NCI-H82 (cell line): Measurements from ENCODE around the gene SEMA3F.

Experiments used
- DNase-seq: peaks from one replicate; lab custom pipeline; 2025; lab: John Stamatoyannopoulos, UW

The SEMA3F gene

DNA sequence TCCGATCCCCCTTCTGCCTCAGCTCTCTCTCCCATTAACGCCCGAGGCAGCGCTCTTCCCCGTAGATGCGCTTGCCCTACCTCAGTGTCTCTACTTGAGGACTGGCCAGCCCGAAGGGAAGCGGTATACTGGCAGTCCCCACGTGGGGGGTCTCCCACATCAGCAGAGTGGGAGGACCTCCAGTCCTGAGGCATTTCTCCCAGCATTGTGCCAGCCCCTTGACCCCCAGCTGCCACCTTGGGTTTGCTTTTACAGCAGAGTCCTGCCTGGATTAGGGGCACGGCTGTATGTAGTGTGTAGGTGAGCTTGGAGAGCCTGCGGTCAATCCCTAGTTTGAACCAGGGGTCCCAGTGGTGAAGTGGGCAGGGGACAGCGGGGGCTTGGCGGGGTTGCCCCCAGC is 767 bp downstream of the SEMA3F start:
- peak; percentile 30 for DNase-seq

DNA sequence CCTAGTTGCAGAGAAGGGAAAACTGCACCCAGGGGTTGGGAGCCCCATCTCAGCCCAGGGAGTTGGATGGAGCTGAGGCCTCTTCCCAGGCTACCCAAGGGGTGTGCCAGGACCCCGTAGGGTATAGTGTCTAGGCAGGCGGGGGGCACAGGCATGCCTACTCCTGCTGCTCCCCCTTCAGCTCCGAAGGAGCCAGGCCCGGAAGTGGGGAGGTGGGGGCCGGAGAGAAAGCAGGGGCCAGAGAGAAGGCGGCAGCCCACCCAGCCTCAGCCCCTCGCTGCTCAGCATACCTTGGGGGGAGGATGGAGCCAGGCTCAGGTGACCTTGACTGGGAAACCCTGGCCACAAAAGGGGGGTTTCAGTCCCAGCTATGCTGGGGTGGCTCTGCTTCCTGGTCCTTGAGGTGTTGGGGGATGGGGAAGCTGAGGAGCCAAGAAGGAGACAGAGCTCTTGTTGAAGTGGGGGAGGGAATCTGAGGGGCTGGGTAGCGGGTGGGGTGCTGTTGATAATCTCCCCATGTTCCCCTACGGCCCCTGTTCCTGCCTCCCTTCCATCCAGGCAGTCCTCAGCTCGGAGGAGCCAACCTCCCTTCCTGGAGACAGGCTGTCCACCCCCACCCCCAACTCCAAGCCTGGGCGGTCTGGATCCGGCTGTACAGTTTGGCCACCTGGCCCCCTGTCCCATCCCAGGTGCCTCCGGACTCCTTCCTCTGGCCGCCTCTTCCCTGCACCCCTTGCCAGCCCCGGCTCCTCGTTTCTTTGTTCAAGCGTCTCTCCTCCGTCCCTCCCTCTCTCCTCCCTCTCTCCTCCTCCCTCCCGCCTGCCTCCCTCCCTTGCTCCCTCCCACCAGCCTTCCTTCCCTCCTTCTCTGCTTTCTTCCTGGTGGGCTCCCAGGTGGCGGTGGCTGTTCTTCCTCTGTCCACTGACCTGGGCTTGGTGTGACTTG is 1.7 kb downstream of the SEMA3F start:
- peak; percentile 49 for DNase-seq

- DNase-seq: no peak
Observed at GRCh38 chr3:50157827-50158529, 2.9 kb downstream of the SEMA3F start.

GRCh38 chr3:50158530-50159146 is 3.5 kb downstream of the SEMA3F start:
- DNase-seq: no peak

- DNase-seq: peak; percentile 56
Observed at GRCh38 chr3:50160561-50160983, 5.4 kb downstream of the SEMA3F start.

GRCh38 chr3:50161320-50161719 is 6.2 kb downstream of the SEMA3F start:
- DNase-seq: no peak

- no peak for DNase-seq
Observed at GRCh38 chr3:50162034-50162883, 7.1 kb downstream of the SEMA3F start.

DNA sequence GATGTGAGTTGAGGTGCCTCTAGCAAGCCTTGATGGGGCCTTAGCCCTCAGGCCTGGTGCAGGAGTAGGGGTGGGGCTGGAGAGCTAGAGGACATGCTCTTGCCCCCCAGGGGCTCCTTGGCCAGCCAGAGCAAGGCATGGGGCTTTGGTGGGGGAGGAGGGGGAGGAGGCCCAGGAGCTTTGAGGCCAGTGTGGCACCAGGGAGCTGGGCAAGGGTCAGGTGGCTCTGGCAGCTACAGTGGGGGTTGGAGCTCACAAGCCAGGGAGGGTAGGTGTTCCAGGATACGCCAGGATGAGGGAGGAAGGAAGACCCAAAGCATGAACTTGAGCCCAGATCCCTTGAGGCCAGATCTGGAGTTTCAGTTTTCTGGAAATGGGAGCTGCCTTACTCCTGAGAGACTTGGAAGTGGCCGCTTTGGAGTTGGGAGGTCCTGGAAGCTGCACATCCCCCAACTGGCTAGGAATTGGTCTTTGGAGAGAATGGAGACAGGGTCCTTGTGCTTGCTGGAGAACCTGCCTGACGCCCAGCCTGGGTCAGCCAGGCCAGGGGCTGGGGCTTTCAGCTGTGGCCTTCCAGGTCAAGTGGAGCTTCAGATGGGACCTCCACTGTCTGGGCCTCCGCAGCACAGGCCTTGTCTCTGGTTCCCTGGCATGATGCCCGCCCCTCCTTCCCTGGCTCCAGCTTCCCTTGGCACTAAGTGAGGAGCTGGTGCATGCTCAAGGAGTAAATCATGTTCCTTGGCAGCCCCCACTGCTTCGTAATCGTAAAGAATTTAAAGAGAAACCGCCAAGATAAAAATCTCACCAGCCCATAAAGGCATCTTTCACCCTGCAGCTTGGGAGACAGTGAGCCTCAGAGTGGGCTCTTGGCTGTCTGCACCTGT is 8.7 kb downstream of the SEMA3F start:
- DNase-seq: no peak

GRCh38 chr3:50164481-50164880 is 9.4 kb downstream of the SEMA3F start:
- no peak for DNase-seq

DNA sequence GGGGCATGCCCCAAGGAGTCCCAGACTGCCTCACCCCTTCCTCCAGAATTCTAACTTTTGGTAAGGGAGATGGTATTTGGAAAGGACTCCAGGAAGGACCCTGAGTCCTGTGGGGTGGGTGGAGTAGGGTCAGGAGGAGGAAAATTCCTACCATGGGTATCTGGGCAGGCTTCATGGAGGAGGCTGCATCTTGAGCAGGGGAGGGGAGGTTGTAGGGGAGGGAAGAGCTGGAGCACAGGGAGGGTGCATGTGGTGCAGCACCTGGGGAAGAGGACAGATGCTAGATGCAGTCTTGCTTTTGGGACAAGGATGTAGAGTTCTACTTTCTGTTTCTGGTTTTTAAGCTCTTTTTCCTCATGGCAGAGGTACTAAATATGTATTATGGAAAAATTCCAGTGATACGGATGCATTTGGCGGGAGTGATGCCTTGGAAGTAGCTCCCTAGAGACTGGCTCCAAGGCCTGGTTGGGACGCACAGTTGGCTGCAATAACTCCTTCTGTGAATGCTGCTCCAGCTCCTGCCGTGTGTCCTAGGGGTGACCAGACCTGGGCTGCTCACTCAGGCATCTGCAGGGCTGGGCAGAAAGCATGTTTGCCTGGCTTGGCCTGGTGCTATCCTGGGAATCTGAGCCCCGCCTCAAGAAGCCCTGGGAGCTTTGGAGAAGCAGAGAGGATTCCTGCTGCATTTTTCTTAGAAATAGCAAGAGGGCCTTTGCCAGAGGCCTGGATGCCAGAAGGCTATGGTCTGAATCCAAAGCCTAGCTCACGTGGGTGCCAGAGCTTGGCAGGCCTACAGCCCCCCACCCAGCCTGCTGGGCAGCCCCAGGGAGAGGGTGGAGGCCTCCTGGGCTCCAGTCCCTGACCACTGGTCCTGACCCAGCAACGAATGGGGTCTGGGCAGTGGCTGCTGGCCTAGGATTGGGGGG is 10.1 kb downstream of the SEMA3F start:
- no peak for DNase-seq

DNA sequence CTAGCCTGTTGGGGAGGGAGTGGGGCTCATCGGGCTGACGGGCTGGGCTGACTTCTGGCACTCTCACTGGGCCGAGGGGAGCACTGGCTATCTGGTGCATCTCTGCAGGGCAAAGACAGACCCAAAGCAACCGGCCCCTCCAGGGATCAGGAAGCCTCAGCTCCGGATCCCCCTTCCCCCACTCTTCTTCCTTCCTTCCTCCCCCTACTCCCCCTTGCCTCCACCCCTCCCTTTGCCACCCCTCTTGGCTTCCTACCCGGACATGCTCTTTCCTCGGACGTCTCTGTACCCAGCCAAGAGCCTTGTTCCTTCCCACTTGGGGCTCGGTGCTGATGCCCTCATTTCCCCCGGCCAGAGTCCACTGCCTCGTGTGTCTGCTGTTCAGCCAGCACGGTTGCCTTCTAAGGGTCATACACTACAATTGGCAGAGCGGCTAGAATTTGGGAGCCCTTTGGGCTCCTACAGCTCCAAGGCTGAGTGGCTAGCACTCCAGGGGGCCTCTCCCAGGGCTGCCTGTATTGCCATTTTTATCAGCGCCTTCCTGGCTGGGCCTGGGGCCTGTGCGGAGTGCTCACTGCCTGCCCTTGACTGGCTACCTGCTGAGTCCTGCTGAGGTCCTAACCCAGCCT is 10.9 kb downstream of the SEMA3F start:
- DNase-seq: no peak

GRCh38 chr3:50166620-50167019 is 11.5 kb downstream of the SEMA3F start:
- DNase-seq: no peak

DNA sequence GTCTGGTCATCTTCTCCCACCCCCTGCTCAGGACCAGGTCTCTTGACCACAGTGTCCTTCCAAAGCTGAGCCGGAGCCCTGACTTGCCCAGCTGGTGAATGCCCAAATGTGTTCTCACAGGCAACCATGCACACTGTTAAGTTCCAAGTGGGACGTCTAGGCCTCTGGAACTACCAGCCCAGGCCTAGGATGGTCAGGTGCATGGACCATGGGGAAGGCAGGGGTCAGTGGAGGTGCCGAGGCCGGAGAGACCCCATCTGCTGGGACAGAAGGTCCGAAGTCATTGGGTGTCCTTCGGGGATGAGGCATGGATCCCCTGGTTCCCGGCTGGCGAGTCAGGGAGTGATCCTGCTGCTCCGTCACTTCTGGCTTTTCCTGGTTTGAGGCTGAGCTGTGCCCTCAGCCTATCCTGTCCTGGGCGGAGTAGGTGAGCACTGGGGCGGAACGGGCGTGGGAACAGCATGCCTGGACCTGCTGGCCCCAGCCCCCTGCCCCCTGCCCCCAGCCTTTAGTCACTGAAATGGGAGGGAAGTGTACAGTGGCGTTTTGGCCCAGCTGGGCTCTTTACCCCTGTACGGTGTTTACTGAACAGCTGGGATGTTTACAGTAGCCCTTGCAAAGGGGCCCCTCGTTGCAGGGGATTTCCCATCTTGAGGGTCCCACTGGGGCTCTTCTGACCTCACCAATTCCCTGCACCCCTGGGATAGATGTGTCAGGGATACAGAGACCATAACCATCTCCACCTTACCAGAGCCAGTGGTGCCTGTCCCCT is 12.1 kb downstream of the SEMA3F start:
- DNase-seq: no peak

DNA sequence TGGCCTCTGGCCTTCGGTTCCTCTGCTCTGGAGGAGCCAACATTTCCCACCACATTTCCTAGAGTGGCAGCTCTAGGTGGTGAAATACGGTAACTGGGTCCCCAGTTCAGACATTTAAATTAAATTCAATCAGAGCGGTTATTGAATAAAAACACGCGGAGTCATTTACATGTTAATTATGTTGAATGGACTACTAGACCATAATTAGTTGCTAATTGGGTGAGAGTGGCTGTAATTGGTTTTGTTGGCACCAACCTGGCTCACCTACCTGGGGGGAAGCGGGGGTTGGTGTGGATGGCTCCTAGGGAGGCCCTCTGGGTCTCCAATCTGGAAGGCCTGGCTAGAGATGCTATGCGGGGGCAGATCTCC is 12.7 kb downstream of the SEMA3F start:
- DNase-seq: peak; percentile 27

DNA sequence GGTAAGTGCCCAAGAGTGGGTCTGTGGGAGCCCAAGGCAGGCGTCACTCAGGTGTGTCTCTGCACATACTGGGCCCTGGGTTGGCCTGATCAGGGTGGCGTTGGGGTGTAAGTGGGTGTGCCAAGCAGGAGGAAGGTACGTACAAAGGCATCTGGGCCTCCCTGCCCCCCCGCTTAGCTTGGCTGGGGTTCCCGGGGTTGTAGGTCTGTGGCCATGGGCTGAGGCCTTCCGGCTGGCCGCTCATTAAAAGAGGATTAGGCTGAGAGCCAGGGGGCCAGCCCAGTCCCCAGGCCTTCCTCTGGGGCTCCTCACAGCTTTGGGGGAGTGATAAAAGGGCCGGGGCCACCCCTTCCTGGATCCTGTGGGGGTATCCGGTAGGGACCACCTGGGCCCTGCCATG is 13.3 kb downstream of the SEMA3F start:
- no peak for DNase-seq

DNA sequence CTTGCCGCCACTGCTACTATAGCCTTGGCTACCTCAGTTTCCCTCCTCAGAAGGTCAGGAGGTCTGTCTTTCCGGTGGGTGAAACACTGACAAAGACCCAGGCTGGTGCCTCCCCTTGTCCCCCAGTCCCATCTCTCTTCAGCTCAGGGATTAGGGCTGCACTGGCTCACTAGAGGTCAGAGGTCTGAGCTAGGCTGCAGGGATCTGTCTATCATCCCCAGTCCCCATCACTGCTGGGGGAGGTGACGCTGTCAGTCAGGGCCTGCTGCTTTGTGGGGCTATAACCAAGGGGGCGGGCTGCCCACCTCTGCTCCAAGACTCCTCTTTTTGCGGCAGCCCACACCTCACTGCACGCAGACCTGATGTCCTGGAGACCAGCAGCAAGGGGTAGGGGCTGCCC is 13.7 kb downstream of the SEMA3F start:
- no peak for DNase-seq

GRCh38 chr3:50169232-50169832 is 14.2 kb downstream of the SEMA3F start:
- DNase-seq: no peak

GRCh38 chr3:50169858-50170257 is 14.7 kb downstream of the SEMA3F start:
- no peak for DNase-seq
